ENCODE data around the gene KRTAP10-12.

KRTAP10-12 gene

DNA sequence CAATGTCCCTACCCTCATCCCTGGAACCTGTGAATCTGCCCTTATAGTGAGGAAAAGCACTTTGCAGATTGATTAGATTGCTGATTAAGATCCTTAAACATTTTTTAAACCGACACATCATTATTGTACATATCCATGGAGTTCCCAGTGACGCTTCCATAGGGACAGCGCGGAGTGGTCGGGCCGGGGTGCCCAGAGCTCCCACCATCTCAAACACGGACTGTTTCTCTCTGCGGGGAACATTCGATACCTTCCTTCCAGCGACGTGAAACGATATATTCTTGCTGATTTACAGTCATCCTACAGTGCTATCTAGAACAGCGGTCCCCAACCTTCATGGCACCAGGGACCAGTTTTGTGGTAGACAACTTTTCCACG, 4.0 kb downstream of the KRTAP10-12 start:
- H3K4me3 ChIP-seq (ENCODE audit: low read depth, low read length) = no peak overlapping the region
- no peak for DNase-seq (ENCODE audit: low read depth)
- TF ChIP-seq, protein P1, sequence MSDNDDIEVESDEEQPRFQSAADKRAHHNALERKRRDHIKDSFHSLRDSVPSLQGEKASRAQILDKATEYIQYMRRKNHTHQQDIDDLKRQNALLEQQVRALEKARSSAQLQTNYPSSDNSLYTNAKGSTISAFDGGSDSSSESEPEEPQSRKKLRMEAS (IDR thresholded peaks at IDR 0.05; ENCODE audit: low read depth, low read length) = no peak
- TF ChIP-seq POLR2A (IDR thresholded peaks at IDR 0.05; ENCODE audit: extremely low read depth, insufficient read length) = no peak
- TF ChIP-seq, protein P2, sequence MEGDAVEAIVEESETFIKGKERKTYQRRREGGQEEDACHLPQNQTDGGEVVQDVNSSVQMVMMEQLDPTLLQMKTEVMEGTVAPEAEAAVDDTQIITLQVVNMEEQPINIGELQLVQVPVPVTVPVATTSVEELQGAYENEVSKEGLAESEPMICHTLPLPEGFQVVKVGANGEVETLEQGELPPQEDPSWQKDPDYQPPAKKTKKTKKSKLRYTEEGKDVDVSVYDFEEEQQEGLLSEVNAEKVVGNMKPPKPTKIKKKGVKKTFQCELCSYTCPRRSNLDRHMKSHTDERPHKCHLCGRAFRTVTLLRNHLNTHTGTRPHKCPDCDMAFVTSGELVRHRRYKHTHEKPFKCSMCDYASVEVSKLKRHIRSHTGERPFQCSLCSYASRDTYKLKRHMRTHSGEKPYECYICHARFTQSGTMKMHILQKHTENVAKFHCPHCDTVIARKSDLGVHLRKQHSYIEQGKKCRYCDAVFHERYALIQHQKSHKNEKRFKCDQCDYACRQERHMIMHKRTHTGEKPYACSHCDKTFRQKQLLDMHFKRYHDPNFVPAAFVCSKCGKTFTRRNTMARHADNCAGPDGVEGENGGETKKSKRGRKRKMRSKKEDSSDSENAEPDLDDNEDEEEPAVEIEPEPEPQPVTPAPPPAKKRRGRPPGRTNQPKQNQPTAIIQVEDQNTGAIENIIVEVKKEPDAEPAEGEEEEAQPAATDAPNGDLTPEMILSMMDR (IDR thresholded peaks at IDR 0.05; ENCODE audit: low read depth, low read length) = no peak
- no peak for TF ChIP-seq MYC (IDR thresholded peaks at IDR 0.05; ENCODE audit: low read depth, low read length)

DNA sequence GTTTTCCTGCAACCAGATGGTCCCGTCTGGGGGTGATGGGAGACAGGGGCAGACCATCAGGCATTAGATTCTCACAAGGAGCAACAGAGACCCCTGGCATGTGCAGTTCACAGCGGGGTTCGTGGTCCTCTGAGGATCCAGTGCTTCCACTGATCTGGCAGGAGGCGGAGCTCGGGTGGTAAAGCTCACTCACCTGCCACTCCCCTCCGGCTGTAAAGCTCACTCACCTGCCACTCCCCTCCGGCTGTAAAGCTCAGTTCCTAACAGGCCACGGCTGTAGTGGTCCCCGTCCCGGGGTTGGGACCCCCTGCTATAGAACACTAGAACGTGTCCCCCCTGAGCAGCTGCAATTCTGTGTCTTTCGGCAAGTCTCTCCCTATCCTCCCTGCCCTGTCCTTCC, 4.6 kb downstream of the KRTAP10-12 start:
- DNase-seq (ENCODE audit: low read depth) = no peak
- no peak overlapping the region for H3K4me3 ChIP-seq (ENCODE audit: low read depth, low read length)
- no peak for TF ChIP-seq POLR2A (IDR thresholded peaks at IDR 0.05; ENCODE audit: extremely low read depth, insufficient read length)
- TF ChIP-seq, protein P1 (IDR thresholded peaks at IDR 0.05; ENCODE audit: low read depth, low read length) = no peak
- TF ChIP-seq, protein P2 (IDR thresholded peaks at IDR 0.05; ENCODE audit: low read depth, low read length) = no peak
- TF ChIP-seq MYC (IDR thresholded peaks at IDR 0.05; ENCODE audit: low read depth, low read length) = no peak

DNA sequence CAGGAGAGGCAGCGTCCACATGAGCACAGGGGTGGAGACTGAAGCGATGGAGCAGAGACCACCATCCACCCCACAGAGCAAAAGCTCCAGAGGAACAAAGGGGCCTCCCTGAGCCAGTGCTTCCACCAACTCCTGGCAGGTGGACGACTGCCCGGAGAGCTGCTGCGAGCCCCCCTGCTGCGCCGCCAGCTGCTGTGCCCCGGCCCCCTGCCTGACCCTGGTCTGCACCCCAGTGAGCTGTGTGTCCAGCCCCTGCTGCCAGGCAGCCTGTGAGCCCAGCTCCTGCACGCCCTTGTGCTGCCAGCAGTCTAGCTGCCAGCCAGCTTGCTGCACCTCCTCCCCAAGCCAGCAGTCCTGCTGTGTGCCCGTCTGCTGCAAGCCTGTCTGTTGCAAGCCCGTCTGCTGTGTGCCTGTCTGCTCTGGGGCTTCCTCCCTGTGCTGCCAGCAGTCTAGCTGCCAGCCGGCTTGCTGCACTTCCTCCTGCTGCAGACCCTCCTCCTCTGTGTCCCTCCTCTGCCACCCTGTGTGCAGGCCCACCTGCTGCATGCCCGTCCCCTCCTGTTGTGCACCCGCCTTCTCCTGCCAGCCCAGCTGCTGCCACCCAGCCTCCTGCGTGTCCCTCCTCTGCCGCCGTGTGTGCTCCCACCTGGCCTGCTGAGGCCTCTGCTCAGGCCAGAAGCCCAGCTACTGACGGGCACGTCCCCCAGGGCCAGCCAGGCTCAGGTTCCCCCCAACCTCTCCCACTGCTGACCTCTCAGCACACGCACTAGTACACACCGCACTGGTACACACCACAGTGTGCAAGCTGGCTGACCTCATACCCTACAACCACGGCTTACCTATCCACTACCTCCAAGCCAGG, 5.4 kb downstream of the KRTAP10-12 start:
- no peak for DNase-seq (ENCODE audit: low read depth)
- TF ChIP-seq MYC (IDR thresholded peaks at IDR 0.05; ENCODE audit: low read depth, low read length) (no peak), POLR2A (IDR thresholded peaks at IDR 0.05; ENCODE audit: extremely low read depth, insufficient read length) (no peak)
- TF ChIP-seq, protein P1 (IDR thresholded peaks at IDR 0.05; ENCODE audit: low read depth, low read length) = no peak
- TF ChIP-seq, protein P2 (IDR thresholded peaks at IDR 0.05; ENCODE audit: low read depth, low read length) = no peak
- no peak overlapping the region for H3K4me3 ChIP-seq (ENCODE audit: low read depth, low read length)

DNA sequence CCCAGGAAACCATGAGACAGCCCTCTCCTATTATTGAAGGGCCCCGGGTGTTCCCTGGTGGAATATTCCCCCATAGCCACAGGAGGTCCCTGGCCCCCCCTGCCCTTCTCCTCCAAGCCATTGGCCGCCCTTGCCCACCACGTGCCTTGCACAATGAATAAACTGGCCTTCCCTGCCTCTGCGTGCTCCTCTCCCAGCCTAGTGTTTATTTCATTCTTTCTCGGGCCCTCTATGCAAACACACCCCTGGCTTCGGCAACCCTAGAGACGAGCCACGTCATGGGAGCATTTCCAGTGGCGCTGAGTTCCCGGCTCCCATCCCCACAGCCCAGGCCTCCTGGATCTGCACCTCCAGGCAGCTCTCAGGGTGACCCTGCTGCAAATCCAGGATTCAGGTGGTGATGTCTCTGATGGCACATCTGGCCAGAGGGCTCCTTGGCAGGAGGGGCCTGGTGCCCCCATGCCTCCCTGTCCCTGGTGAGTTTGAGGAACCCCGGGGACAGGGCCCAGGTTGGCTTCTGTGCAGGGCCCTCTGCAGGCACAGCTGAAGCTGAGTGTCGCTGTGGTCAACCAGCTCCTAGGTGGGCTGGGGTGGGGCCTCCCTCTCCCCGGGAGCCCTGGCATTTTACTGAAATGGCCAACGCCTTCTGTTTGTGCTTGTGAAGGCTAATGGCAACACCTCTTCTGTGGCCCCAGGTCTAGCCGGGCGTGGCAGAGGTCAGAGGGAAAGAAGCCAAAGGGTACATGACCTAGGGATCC, 6.2 kb downstream of the KRTAP10-12 start:
- no peak for TF ChIP-seq MYC (IDR thresholded peaks at IDR 0.05; ENCODE audit: low read depth, low read length)
- TF ChIP-seq, protein P2 (IDR thresholded peaks at IDR 0.05; ENCODE audit: low read depth, low read length) = no peak
- TF ChIP-seq, protein P1 (IDR thresholded peaks at IDR 0.05; ENCODE audit: low read depth, low read length) = no peak
- no peak for TF ChIP-seq POLR2A (IDR thresholded peaks at IDR 0.05; ENCODE audit: extremely low read depth, insufficient read length)
- no peak overlapping the region for H3K4me3 ChIP-seq (ENCODE audit: low read depth, low read length)
- no peak for DNase-seq (ENCODE audit: low read depth)

DNA sequence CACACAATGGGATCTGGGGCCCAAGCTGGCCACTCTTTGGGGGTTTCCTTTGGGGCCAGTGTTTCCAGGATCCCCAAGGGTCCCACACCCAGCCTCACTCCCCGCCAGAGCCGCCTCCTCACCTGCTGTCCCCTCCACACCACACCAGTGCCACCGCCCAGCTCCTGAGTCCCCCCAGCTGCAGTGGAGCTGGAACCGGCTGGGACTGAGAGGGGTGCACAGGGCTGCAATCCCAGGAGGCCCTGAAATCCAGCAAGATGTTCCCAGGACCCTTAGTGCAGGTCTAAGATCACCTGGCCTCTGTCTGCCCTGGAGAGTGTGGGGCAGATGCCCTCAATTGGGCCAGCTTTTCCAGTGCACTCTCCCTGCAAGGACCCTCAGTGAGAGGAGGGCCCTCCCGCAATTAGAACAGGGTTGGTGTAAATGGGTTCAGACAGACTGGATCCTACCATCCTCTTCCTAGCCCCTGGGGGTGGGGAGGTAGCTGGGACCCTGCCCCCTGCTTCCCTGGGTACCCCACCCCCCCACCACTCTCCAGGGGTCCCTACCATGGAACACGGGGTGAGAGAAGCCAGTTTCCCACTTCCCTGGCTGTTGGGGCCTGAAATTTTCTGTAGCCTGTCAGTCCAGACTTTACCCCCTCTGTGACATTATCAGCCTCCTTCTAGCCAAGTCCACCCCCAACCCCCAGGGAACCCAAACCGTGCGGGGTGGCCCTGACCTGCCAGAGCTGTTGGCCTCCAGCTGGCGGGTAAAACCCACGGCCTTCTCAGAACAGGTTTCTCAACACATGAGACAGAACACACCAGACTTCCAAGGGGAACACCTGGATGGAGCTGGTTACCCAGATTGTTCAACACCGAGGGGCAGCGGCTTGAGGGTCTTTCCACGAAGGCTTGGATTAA, 7.0 kb downstream of the KRTAP10-12 start:
- TF ChIP-seq POLR2A (IDR thresholded peaks at IDR 0.05; ENCODE audit: extremely low read depth, insufficient read length) = no peak
- TF ChIP-seq MYC (IDR thresholded peaks at IDR 0.05; ENCODE audit: low read depth, low read length) = no peak
- TF ChIP-seq, protein P1 (IDR thresholded peaks at IDR 0.05; ENCODE audit: low read depth, low read length) = no peak
- TF ChIP-seq, protein P2 (IDR thresholded peaks at IDR 0.05; ENCODE audit: low read depth, low read length) = no peak
- no peak overlapping the region for H3K4me3 ChIP-seq (ENCODE audit: low read depth, low read length)
- no peak for DNase-seq (ENCODE audit: low read depth)

Data from NB4 (cell line).